Activated gamma-delta T cell treated with anti-CD3 and anti-CD28 coated beads, Interleukin-2, amount 50 U/mL, for 16 hours (primary cell): Measurements from ENCODE around the gene TFB1M.
"Not testable (repeated sequence)": the region's sequence is repeated elsewhere in the genome, so short reads cannot be mapped to it uniquely, and the experiment has no call there.

Experiments used
- DNase-seq: peaks from one replicate; pipeline ENCODE4 v3.0.0-alpha.2; 2020; ENCODE audit warnings: low read depth

Gene TFB1M

DNA sequence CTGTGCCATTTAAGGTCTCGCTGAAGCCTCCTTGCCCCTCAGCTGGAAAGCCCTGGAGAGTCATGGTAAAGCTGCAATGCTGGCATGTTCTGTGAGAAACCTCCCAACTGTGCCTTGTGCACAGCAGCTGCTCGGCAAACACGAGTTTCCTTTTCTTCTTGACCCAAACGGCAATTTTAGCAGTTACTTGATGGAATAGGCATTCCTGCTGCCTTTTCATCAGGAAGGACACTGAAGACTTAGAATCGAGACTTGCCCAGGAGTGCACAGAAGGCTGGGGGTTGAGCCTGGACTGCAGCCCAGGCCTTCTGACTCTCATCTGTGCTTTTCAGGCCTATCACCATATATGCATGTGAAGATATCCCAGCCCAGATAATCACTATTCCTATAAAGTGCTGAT is 79.2 kb downstream of the TFB1M start:
- DNase-seq, result no peak

- no peak for DNase-seq
Measured at GRCh38 chr6:155234687-155235086, 79.6 kb downstream of the TFB1M start.

- no peak for DNase-seq
Measured at GRCh38 chr6:155234167-155234566, 80.1 kb downstream of the TFB1M start.

- DNase-seq, result no peak
Measured at GRCh38 chr6:155232848-155233247, 81.4 kb downstream of the TFB1M start.

DNA sequence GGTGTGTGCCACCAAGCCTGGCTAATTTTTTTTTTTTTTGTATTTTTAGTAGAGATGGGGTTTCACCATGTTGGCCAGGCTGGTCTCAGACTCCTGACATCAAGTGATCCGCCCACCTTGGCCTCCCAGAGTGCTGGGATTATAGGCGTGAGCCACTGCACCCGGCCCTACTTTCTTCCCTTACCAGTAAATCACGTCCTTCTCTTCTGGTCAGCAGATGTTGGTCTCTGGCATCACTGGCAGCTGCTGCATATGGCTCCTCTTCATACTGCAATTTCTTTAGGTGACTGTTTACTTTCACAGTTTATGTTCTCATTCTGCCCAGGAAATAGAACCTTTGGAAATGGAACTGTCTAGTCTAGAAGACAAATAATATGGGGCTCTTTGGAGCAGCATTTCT is 83.3 kb downstream of the TFB1M start:
- not testable (repeated sequence) for DNase-seq

DNA sequence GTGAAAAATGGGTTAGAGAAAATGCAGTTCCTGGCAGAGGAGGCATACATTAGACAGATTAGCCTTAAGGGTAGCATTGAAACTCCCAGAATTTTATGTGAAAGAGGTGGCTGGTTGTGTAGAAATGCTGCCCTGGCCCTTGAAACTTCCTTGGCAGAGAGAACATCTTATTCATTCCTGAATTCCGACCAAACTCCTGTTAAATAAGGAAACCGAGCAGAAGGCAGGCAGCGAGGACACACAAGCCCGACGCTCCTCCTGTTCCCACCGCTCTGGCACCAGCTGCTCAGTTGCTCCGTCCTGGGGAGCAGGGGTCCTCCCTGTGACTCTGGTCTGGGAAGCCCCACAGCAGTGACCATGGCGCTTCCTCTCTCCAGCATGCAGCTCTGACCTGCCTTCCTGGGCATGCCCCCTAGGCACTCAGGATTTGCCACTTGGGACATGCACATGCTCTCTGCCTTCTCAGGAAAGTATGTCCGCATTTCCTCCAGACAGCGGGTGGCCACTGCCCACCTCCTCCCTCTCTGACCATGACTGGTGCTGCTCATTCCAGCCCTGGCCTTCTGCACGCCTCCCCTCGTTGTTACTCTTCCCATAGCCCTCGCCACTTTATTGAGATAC is 85.6 kb downstream of the TFB1M start:
- no peak for DNase-seq

DNA sequence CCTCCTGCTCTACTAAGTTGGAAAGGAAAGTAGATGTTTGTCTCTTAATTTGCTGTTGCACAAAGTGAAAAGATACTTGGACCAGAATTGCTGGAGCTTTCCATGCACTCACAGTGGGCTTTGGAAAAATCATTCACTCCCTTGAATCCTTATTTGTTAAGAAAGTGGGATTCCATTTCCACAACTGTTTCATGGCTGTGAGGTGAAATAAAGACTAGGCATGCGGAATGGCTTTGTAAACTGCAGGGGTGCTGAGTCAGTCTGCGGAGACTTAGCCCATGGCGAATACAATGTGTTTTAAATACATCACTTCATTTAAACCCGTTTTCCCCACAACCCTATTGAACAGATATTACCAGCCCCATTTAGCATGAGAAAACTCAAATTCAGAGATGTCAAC is 87.2 kb downstream of the TFB1M start:
- no peak for DNase-seq

DNA sequence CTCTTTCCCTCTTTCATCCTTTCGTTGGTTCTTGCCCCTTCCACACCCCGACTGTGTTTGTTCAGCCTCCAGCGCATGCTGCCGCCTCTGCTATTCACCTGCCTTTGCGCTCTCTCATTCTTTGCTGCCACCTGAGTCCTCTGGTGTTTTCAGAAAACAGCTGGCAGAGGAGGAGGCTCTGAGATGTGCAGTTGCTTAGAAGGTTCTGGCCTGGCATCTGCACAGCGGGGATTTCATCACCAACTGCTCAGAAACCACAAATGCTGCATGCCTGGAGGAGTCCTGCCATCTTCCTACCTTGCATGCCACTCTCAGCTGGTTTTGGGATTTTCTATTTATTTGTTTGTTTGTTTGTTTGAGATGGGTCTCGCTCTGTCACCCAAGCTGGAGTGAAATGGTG is 89.7 kb downstream of the TFB1M start:
- no peak for DNase-seq

DNA sequence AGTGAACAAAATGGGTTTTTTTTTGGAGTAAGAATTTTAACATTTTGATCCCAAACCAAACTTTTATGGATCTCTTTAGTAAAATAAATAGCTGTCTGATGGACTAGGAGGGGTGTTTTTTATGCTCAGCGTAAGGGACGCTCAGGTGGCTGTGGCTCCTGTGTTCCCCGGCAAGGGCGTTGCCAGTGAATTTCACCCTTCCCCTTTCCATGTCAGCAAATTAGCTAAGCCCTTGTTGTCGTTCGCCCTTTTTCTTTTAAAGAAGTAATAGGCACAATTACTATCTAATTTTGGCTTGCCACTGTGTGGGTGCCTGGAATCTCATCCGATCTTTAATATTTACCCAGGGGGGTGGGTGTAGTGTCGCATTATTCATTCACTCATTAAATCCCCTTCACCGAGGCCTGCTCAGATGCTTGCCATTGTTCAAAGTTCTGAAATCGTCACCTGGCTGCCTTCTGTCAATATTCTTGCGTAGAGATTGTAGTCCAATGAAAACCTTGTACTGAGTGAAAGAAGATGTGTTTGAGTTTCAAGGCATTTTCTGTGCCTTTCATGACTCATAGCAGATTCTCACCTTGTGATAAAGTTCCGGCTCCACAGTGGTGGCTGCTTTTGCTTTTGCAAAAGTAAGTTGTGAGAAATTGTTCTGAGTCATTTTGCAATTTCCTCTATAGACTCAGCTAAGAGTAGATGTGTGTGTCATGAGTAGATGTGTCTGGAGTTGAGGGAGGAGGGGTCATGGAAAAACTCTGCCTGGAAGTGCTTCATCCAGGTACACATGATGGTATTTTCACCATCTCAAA is 90.4 kb downstream of the TFB1M start:
- peak; percentile 7 for DNase-seq

GRCh38 chr6:155222506-155222905 is 91.8 kb downstream of the TFB1M start:
- no peak for DNase-seq

DNA sequence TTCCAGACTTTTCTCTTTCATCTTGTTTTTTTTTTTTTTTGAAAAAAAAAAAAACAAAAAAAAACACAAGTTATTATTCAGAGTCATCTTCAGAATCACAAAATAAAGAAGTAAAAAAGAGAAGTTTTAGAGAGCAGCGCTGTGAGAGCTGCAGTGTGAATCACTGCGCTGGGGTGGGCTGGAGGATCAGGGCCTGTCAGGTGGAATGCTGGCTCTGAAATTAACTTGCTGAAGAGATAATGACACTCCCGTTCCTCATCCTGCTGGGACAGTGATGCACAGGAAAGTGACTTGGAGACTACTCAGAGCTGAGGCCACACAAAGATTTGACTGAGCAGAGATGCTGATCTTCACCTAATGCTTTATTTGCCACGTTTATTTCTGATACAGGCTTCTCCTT is 93.2 kb downstream of the TFB1M start:
- no peak for DNase-seq

DNA sequence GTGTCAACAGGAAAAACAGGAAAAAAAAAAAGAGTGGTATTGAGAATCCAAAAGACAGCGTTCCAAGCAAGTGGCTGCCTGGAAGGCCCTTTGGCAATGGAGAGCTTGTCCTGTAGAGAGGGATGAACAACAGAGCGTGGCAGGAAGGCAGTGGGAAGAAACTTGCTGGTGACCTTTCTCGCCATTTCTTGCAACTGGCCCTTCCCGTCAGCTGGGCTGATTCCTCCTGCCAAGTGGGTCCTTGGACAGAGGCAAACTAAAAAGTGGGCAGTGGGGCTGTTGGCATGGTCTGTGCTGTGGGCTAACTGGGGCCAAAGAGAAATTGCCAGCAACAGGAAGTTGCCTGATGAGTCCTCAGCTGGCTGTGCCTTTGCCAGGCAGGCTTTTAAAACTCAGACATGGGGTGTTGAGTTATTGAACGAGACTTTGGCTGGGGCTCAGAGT is 94.4 kb downstream of the TFB1M start:
- no peak for DNase-seq

DNA sequence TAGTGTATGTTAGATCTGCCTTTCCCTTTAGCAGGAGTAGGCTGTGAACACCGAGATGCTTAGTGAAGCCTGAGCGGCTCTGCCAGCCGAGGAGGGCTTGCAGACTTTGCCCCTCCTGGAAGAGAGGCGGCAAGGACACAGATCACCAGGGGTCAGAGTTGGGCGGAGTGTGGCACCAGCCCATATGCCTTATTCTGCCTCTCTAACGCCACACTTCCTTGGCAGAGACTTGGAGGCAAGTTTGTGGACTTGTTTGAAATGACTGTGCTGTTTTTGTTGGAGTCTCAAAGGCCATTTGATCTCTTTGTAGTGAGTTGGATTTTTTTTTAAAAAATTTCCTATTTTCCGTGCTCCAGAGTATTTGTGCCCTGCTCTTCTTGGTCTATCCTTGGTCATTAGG is 95.0 kb downstream of the TFB1M start:
- DNase-seq, result no peak

DNA sequence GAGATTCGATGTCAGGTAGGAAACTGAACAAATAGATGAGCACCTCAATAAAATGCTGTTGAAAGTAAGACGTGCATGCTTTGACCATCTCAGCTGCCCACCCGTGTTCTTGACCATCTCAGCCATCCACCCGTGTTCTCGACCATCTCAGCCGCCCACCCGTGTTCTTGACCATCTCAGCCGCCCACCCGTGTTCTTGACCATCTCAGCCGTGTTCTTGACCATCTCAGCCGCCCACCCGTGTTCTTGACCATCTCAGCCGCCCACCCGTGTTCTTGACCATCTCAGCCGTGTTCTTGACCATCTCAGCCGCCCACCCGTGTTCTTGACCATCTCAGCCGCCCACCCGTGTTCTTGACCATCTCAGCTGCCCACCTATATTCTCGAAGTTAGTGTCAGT is 95.6 kb downstream of the TFB1M start:
- DNase-seq, result not testable (repeated sequence)

DNA sequence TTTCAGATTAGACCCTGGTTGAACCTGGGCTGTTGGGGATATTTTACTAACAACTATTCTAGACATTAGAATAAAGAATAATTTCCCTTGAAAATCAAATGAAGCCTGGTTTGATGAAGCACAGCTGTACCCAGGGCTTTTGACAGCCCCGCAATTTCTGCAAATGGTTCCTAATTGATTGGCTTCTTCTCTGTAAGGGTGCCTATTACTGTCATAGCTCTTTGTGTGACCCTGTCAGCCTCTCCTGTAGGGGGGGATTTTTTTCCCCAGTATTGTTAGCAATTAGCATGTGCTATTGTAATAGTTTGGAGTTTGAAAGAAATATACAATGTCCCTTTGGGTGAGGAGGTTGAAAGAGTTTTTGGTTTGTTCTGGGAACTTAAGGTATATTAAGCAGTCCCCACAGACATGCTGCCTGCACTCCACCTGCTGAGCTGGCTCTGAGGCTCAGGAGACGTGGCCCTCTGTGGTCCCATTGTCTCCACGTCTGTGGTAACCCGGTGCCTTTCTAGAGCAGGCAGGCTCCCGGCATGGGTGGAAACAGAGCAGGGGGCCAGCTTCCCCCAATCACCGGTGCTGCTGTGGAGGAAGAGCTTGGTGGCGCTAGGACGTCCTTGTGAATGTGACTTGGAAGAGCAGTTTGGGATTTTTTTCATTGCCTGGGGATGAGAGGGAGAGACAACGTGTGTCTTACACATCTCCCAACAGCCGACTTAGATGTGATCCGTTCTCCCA is 97.8 kb downstream of the TFB1M start:
- no peak for DNase-seq

DNA sequence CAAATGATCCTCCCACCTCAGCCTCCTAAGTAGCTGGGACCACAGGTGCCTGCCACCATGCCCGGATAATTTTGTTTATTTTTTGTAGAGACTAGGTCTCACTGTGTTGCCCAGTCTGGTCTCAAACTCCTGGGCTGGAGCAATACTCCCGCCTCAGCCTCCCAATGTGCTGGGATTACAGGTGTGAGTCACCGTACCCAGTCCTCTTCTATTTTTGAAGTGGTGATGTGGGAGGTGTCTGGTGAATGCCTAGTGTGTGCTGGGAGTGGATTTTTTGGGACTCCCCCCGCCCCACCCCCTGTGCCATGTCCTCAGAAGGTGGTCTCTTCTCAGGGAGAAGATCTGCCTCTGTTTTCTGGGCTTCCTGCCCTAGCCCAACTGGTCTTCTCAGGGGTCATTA is 98.4 kb downstream of the TFB1M start:
- no peak for DNase-seq

DNA sequence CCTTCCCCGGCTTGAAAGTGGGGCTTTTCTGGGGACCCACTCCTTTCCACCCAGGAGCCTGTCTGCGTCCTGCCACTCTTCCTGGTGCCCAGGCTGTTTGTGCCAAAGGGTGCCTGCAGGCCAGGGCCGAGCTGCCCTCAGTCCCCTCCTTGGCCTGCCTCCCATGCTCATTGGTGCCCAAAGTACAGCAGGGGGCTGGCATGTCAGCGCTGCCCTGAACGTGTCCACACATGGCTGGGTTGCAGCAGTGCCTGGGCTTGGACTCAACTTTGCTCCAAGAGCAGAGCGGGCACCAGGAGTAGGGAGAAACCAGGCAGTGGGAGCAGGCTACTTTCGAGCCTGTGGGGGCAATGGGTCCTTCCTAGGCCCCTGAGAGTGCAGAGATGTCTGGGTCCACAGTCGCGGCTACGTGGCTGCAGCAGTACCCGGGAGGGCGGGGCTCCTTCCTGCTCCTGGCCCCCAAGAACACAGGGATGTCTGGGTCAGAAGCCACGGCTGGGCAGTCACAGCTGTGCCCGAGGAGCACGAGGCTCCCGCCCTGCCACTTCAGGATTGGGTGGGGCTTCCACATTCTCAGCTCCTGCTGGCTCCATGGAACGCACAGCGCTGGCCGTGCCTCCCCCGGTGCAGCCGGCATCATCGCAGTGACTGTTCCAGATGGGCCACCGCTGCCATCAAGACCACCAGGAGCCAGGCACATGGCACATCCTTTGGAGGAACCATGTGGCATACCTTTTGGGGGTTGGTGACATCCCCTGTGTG is 100.5 kb downstream of the TFB1M start:
- no peak for DNase-seq

DNA sequence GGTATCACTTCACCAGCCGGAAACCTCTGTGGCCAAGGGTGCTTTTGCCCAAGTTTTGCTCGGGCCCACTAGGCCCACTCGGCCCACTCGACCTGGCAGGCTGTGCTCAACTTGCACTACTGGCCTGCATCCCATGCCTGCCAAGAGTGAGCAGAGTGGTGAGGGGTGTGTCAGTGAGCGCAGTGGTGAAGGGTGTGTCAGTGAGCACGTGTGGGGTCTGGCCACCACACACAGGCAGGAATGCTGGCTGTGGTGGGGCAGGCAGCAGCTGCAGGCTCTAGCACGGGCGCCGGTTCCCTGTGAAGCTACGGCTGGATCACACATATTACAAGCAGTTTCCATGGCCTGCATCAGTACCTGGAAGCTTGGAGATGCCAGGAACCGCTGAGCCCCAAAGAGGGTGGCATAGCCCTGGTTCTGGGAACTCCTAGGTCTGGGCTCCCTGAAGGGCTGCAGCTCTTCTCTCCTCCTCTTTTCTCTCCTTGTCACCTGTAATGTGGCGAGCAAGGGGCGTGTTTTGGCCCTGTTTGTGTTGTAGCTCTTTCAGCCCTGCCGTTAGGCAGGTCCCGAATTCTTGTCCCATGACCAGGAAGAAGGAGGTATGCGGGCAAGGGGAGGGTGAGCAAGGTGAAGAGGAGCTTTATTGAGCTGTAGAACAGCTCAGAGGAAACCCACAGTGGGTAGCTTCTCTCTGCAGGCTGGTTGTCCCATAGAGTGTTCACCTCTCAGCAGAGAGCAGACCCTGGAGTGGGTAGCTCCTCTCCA is 101.5 kb downstream of the TFB1M start:
- no peak for DNase-seq

- no peak for DNase-seq
Measured at GRCh38 chr6:155212106-155212505, 102.2 kb downstream of the TFB1M start.

DNA sequence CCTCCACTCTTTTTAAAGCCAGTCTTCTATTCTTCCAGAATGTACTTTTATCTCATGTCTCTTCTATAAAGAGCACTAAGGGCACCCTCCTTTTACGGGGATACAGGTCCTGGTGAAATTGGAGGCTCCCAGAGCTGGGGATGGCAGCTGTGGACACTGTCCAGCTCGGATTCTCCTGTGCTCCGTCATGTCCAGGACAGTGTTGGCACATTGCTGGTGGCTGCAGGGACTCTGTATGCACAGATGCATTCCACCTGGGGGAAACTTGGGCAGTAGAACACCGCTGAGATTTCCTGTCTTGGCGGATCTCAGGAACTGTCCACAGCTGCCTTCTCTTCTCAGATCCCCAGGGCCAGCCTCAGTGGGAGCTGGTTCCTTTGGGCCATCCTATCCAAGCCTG is 107.1 kb downstream of the TFB1M start:
- DNase-seq, result no peak
